Activated CD4-positive, CD25-positive, alpha-beta regulatory T cell treated with anti-CD3 and anti-CD28 coated beads, Interleukin-2, amount 50 U/mL, for 16 hours (primary cell): ENCODE data around the gene UBAP2L.
"Not testable (repeated sequence)": the region's sequence is repeated elsewhere in the genome, so short reads cannot be mapped to it uniquely, and the experiment has no call there.

Source experiments
- DNase-seq: peaks from one replicate; pipeline ENCODE4 v3.0.0-alpha.2; 2020; ENCODE audit warnings: low read depth, low spot score

UBAP2L gene

DNA sequence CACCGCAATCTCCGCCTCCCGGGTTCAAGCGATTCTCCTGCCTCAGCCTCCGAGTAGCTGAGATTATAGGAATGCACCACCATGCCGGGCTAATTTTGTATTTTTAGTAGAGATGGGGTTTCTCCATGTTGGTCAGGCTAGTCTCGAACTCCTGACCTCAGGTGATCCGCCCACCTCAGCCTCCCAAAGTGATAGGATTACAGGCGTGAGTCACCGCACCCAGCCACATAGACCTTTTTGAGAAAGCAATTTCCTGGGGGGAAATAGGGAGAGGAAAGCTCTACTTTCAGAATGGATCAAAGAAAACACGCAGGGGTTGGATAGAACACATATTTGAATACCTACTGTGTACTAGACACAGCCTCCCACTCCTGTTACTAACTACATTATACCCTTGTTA is 15.0 kb upstream of the UBAP2L start:
- DNase-seq: not testable (repeated sequence)

DNA sequence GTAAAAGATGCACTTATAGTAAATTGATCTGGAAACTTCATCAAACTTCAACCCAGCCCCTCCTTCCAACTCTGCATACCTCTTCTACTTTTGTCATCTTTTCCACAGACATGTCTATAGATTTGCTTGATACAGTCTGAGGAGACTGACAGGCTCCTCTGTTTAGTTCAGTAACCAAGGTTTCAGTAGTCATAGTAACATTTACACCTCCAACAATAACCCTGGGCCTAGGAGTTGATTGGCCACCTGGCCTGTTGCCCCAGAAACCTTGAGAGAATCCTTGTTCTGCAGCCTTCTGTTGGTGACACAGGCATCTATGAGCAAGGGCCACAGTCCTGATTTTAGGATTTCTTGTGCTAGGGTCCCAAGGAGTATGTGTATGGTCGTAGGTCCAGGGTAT is 14.6 kb upstream of the UBAP2L start, which contains the start of gene CFAP141:
Gene CFAP141, minus strand, starts transcription at position 138 of the 400 bp plus-strand sequence. Its CDS starts 26 bp downstream, at position 112.
- DNase-seq: no peak

DNA sequence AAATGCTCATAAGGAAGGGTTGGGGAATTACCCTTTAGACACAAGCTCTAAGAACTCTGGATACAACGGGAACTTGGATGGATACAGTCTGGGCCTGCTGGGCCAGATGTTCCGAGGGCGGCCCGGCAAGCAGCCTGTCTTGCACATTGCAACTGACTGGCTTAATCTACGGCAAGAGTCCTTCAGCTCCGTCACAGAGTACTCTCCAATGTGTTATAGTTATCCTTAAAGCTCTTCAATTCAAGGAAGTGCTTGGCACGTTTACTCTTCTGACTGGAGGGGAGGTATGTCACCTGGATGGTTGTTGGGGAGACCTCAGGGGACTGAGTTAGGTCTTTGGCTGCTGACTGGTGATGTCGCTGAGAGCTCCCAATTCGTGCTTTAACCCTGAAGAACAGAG is 13.5 kb upstream of the UBAP2L start:
- DNase-seq: no peak

DNA sequence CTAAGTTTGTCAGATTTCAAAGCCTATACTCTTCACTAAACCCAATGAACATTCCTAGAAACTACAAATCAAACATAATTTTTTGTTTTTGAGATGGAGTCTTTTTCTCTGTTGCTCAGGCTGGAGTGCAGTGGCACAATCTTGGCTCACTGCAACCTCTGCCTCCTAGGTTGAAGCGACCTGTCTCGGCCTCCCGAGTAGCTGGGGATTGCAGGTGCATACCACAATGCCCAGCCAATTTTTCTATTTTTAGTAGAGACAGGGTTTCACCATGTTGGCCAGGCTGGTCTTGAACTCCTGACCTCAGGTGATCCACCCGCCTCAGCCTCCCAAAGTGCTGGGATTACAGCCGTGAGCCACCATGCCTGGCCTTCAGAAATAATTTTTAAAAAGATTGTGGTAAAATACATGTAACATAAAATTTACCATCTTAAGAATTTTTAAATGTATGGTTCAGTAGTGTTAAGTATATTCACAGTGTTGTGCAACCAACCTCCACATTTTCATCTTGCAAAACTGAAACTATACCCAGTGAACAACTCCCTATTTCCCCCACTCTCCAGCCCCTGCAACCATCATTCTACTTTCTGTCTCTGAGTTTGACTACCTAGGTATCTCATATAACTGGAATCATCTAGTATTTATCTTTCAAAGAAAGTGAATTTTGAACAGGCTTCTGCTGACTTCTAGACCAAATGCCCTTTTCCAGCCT is 11.9 kb upstream of the UBAP2L start:
- no peak for DNase-seq

DNA sequence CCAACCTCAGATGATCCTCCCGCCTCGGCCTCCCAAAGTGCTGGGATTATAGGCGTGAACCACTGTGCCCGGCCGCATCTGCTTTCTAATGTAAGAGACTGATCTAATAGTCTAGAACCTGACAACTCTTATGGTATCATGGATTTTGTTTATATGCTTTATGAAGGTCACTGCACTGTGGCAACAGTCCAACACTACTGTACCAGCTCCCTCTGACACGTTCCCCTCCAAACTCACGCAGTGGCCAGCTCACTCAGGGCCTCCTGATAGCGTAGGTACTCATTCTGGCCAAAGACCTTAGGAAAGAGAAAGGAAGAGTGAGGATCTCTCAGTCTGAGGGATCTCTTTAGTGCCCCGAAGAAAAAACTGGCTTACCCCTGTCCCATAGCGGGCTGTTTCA is 8.7 kb upstream of the UBAP2L start:
- DNase-seq: no peak

DNA sequence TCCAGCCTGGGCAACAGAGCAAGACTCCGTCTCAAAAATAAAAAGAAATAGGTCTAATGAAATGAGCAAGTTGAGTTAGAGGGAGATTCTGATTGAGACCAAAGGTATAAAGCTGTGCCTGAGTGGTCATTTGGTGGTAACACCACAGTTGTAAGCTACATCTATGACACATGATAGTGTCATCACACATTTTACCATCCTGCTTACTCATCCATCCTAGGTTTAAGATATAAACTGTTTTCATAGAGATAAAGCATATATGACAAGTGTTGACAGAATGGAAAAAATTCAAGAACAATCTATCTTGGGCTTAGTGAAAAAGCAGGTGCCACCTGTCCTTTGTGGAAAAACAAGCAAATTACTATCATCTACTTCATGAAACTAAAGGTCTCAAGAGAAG is 7.5 kb upstream of the UBAP2L start:
- DNase-seq: no peak

DNA sequence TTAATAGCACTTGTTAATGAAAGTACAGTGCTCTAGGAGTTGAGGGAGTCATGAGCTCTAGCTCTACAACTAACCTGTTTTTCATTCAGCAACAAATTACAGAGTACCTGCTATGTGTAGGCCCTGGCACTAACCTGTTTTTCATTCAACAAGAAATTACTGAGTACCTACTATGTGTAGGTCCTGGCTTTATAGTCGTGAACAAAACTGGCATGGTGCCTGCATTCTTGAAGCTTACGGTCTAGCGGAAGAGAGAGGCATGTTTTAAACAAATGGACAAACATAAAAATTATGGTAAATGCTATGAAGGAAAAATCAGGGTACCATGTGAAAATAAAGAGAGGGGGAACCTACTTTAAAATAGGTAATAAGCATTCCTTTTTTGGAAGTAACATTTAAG is 2.2 kb upstream of the UBAP2L start:
- DNase-seq: no peak

DNA sequence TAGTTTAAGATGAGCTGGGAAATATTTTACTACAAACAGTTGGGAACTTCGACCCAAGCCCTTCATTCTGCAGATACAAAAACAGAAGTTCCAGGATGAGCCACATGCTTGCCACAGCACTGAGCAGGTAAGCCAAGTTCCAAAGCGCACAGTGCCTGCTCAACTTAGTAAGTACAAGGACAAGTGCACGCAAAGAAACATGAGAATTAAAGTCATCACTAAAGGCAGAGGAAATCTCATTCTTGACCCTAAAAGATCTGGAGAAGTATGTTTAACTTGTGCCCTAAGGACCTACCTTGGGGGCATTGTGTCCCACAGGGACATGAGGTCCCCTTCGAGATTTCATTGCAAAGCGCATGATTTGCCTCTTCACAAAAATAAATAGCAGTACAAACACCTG is 1.2 kb upstream of the UBAP2L start:
- DNase-seq: no peak

DNA sequence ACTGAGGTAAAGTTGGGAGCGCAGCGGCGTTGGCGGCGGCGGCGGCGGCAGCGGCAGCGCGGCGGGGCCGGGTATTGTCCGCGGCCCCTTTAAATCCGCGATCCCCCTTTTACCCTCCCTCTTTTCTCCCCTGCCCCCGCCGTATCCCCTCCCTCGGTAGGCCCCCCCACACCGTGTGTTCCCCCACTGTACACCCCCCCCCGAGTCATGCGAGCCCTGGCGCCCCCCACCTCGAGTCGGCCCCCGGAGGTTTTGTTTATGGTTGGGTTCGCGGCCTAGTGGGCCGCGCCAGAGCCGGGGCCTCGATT is 169 bp downstream of the UBAP2L start:
- no peak for DNase-seq

DNA sequence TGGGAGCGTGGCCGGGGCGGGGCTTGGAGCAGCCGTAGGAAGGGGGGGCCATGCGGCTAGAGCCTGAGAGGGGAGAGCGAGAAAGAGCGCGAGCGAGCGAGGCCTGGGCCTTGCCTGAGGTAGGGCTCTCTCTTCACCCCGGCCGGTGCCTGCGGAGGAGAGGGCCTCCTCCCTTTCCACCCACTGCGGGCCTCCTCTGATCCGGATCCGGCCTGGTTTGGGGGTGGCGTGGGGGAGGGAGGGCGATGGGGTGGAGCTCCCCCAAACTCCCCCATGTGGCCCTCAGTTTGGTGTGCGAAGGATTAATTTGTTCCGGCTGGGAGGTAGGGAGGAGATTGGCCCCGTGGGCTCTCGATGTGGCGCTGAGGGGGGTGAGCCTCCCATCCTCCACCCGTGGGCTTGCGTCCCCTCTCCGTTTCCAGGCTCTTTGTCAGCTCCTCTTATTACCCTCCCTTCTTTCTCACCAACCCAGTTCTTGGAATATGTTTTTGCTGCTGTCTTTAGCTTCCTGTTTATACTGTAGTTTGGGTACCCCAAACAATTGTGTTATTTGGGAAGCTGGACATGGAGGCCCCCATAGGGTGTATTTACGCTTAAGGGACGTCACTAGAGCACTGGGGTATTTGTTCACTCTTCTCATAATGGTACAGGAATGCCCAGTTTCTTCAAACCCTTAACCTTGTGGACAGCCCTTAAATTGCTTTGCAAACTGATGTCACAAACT is 685 bp downstream of the UBAP2L start:
- peak; percentile 55 for DNase-seq

DNA sequence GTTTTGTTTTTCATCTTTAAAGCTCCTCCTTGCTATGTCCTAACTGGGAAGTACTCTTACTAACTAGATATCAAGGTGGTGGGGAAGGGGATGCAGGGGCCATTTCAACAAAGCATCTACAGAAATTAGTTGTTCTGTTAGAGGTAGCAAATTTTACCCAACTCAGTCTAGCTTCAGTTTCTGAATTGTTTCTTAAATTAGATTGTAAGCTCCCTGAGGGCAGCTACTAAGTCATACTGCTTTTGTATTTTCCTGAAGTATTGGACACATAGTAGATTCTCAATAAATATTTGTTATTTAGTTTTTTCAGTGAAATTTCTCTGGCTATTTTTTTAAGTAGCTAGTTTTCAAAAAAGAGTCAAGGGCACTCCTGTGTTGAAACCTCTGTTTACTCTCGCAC is 1.8 kb downstream of the UBAP2L start:
- no peak for DNase-seq

DNA sequence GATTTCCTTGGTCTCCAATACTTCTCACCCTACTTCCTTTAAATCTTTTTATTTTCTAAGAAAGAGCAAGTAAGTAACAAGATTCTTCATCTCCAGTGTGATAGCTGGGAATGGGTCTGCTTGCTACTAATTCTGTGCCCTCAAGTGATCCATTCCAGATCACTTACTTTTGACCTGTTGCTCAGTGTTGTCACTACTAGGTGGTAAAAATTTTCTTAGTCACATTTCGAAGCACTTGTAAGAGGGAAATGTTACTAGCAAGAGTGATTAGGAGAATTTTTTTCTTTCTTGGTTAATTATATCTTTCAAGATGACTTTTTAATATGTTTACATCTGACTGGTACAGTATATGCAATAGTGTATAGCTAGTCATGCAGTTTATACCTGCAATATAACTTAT is 2.2 kb downstream of the UBAP2L start:
- DNase-seq: no peak

DNA sequence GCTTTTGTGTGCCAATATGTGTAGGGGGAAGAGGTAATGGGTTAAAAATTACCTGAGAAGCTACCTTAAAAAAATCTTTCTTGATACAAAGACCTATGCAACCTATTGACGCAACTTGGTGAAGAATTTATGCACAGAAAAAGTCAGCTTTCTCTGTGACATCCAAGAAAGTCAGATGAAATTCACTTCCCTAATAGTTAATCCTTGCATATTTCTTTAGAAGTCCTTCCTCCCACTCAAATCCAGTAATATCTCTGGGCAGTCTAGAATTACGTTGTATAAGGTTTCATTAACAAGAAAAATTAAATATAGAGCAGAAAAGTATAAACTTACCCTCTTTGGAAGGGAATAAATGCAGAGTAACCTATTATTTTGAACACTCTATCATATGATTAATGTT is 2.9 kb downstream of the UBAP2L start:
- DNase-seq: no peak

DNA sequence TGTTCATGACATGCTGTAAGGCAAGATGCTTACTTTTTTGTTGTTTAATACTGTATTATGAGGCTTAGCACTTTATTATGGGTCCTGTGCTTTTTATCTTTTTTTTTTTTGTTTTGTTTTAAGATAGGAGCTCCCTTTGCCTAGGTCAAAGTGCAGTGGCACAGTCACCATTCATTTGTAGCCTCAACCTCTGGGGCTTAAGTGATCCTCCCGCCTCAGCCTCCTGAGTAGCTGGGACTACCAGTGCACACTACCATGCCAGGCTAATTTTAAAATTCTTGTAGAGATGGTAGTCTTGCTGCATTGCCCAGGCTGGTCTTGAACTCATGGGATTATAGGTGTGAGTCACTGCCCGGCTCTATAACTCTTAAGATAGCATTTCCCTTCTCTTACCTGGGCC is 4.6 kb downstream of the UBAP2L start:
- no peak for DNase-seq

DNA sequence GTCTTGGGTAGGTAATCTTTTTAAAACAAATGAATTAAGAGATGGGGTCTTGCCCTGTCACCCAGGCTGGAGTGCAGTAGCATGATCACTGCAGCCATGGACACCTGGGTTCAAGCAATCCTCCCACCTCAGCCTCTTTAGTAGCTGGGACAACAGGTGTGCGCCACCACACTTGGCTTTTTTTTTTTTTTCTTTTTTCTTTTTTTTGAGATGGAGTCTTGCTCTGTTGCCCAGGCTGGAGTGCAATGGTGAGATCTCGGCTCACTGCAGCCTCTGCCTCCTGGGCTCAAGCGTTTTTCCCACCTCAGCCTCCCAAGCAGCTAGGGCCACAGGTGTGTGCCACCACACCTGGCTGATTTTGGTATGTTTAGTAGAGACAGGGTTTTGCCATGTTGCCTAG is 10.4 kb downstream of the UBAP2L start:
- DNase-seq: not testable (repeated sequence)

DNA sequence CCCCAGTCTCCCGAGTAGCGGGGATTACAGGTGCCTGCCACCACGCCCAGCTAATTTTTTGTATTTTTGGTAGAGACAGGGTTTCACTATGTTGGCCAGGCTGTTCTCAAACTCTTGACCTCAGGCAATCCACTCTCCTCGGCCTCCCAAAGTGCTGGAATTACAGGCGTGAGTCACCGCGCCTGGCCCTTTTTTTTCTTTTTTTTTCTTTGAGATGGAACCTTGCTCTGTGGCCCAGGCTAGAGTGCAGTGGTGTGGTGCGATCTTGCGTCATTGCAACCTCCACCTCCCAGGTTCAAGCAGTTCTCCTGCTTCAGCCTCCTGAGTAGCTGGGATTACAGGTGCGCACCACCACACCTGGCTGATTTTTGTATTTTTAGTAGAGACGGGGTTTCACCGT is 12.4 kb downstream of the UBAP2L start:
- DNase-seq: not testable (repeated sequence)

DNA sequence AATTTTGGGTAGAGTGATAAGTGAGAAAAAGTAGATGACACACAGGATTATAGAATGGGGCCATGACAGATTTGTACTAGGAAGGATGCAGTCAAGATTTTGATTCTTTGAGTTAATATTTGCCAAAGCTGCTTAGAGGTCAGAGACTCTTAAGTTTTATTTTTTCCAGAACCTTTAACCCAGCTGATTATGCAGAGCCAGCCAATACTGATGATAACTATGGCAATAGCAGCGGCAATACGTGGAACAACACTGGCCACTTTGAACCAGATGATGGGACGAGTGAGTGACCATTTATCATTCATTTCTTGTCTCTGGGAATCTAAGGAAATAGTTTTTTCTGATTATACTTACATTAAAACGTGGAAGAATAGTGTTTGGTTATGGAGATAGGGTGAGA is 16.1 kb downstream of the UBAP2L start:
- no peak for DNase-seq

DNA sequence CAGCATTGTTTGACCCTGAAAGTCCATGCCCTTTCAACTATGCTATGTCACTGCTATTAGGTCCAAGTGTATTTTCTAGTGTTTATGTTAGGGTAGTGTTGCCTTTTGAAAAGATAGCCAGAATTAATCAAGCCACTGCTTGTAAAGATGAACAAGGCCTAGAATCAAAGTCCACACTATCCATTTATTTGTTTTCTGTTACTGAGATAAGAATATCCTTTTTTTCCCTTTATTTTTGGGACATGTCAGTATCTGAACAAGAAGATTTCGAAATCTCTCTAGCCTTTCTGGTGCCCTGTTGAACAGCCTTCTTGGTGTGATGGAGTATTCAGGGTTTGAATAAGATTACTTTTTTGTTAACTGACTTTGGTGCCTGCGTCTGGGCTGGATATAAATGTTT is 16.7 kb downstream of the UBAP2L start:
- no peak for DNase-seq

DNA sequence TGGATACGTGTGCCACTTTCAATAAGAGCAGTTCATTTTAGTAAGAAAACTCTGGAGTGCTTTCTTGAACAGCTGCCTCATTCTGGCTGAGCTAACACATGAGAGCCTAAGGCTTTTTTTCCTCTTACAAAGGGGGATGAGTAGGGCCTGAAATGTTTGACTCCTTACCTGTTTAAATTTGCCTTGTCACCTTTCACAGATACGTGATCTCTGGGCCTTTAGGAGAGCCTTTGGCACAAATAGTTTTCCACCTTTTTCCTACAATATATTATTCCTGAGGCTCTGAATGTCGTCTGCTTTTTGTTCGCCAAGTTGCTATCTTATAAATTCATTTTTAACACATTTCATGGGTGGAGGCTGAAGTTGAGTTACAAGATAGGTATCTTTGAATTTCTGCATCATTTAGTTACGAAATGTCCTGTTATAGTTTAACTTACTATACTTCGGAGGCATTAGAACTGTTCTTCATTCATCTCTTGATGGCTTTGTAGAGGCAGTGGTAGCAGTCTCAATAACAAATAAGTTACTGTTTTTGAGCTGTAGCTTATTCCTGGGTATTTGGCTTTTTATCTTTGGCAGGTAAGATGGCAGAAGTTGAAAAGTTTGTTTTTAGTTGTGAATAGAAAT is 17.2 kb downstream of the UBAP2L start:
- no peak for DNase-seq

DNA sequence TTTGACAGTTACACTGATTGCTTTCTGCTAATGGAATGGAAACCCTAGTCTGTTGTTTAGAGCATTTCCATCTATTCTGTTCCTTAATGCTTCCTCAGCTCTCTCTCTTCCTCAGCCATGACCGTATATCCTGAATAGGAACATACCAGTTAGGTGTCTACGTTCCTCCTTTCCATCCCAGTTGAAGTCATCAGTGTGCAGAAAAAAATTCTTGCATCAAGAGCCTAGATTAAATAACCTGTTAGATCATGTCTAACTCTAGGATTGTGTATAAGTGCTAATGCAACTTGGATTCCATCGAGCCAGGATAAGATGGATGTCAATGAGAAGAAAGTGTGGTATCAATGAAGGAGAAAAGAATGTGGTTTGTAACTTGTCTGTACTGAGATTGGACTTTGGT is 18.7 kb downstream of the UBAP2L start:
- DNase-seq: no peak

DNA sequence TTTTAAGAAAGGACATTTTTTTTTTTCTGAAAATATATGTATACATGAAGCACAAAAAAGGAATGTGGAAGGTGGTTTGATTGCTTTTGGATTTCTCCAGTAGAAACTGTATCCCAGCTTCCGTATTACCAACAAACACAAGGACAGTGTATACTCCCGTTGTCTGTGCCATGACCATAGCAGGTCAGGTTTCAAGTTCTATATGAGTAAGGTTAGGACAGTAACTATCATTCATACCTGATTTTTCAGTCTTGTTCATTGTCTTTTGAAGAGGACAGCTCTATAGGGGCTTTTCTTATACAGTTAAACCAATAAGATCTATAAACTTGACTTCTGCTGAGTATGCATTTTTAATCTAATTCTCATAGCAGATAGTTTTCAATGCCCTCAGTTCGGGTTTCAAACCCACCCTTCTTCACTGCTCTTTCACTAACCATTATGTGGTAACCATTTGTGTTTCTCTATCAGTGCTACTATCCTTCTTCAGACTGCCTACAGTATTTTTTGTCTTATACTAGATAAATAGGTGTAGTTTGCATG is 19.6 kb downstream of the UBAP2L start:
- no peak for DNase-seq

DNA sequence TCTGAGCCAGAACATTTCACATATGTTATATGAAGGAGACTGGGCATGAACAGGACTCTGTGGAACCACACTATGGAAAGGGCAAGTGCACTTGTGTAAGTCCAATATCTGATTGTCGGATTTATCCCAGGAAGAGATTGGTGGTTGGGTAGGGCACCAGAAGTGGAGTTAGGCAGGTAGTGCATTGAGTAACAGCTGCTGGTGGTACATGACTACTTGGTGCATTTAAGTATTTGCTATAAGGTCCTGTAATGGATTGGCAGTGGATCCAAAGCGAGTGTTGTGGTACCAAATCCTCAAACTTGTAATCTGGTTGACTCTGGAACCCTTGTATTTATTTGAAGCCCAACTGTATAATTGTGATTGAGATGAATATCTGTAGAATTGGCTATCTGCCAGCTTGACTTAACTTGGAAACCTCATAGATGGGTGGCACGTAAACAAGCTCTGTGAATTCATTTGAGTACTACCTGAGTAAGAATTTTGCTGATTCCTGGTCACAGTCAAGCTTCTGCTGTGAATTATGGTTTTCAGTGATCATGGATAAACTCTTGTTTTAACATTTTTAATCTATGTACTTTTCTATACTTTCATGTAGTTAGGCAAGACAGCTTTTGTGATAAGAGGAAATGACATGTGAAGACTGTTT is 21.1 kb downstream of the UBAP2L start:
- DNase-seq: no peak
